Measurements from ENCODE around the gene FOXP1. TPM values are rescaled to one million over a fixed set of nuclear protein-coding genes. Genes with fewer than 3 reads are reported as not detected.

Gene FOXP1
- total and polyA plus RNA-seq, 9 of the 15 experiments (the other 6 are each of a cell fraction or from before 2014, with no cell fraction given), result 7.7 to 34.5 (median 13.7) TPM

DNA sequence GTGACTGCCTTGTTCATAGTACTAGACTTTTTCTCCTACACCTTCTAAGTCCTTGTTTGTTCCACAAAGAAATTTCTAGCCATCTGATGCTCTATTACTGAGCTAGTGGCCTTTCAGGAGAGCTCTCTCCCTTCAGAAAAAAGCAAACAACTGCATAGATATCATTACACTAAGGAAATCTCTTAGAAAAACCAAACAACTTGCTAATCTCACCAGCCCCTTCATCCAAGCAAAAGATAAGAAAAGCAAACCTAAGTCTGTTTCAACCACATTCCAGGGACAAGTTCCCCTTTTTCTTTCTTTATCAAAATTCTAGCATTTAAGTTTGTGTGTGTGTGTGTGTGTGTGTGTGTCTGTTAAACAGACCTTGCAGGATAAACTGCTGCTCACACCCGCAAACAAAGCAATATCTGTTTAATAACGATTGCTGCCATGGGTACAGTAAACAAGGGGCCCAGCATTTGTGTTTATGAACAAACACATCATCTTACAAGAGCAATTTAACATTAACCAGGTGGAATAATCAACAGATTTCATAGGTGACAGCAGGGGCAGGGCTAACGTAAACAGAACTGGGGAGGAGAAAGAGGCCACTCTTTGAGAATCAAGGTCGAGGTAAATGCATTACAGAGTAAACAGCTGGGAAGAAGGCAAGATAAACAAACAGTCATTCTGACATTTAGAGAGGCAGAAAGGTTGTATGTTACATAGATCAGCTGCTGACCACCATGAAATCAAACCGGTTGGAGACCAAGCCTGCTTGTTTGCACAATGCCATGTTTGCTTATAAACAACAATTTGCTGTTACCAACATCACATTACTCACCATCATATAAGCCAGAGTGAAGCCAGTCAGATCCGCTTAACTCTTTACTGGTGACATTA is 375.1 kb downstream of the FOXP1 start (continued):
- no peak for TF ChIP-seq ZNF184 (CRISPR knock-in tag; IDR thresholded peaks at IDR 0.05)
- TF ChIP-seq ATF1 (CRISPR knock-in tag; IDR thresholded peaks at IDR 0.05), result no peak
- TF ChIP-seq ATF1 (tag; IDR thresholded peaks at IDR 0.05), result no peak
- no peak for TF ChIP-seq PHF8 (IDR thresholded peaks at IDR 0.05; ENCODE audit: borderline replicate concordance, low read length)
- no peak for TF ChIP-seq ZBTB5 (IDR thresholded peaks at IDR 0.05)
- TF ChIP-seq FOSL1 (tag; conservative IDR thresholded peaks at IDR 0.05), result peak; percentile 44
- TF ChIP-seq CREB1 (IDR thresholded peaks at IDR 0.05), result no peak
- no peak for TF ChIP-seq CREB1 (CRISPR knock-in tag; IDR thresholded peaks at IDR 0.05)
- TF ChIP-seq, protein P1, sequence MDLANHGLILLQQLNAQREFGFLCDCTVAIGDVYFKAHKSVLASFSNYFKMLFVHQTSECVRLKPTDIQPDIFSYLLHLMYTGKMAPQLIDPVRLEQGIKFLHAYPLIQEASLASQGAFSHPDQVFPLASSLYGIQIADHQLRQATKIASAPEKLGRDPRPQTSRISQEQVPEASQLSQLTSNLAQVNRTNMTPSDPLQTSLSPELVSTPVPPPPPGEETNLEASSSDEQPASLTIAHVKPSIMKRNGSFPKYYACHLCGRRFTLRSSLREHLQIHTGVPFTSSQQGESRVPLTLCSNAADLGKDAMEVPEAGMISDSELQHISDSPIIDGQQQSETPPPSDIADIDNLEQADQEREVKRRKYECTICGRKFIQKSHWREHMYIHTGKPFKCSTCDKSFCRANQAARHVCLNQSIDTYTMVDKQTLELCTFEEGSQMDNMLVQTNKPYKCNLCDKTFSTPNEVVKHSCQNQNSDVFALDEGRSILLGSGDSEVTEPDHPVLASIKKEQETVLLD (IDR thresholded peaks at IDR 0.05), result no peak
- peak; percentile 92 for TF ChIP-seq CBFA2T3 (IDR thresholded peaks at IDR 0.05)
- TF ChIP-seq HIVEP1 (CRISPR knock-in tag; IDR thresholded peaks at IDR 0.05), result no peak
- no peak for TF ChIP-seq RBM25 (IDR thresholded peaks at IDR 0.05; ENCODE audit: low read depth, low read length, severe bottlenecking)
- TF ChIP-seq PHB2 (IDR thresholded peaks at IDR 0.05; ENCODE audit: low read depth), result no peak
- no peak for TF ChIP-seq KAT7 (CRISPR knock-in tag; IDR thresholded peaks at IDR 0.05; ENCODE audit: borderline replicate concordance)
- TF ChIP-seq ZNF507 (tag; conservative IDR thresholded peaks at IDR 0.05), result no peak
- TF ChIP-seq HMGN3 (IDR thresholded peaks at IDR 0.05; ENCODE audit: borderline replicate concordance, extremely low read depth, insufficient read length, low read depth, low read length), result no peak
- peak; percentile 78 for TF ChIP-seq TAL1 (IDR thresholded peaks at IDR 0.05)
- no peak for TF ChIP-seq ATF6 (CRISPR knock-in tag; IDR thresholded peaks at IDR 0.05)
- TF ChIP-seq ZNF316 (IDR thresholded peaks at IDR 0.05), result no peak
- TF ChIP-seq KHSRP (IDR thresholded peaks at IDR 0.05), result no peak
- TF ChIP-seq, protein P2, sequence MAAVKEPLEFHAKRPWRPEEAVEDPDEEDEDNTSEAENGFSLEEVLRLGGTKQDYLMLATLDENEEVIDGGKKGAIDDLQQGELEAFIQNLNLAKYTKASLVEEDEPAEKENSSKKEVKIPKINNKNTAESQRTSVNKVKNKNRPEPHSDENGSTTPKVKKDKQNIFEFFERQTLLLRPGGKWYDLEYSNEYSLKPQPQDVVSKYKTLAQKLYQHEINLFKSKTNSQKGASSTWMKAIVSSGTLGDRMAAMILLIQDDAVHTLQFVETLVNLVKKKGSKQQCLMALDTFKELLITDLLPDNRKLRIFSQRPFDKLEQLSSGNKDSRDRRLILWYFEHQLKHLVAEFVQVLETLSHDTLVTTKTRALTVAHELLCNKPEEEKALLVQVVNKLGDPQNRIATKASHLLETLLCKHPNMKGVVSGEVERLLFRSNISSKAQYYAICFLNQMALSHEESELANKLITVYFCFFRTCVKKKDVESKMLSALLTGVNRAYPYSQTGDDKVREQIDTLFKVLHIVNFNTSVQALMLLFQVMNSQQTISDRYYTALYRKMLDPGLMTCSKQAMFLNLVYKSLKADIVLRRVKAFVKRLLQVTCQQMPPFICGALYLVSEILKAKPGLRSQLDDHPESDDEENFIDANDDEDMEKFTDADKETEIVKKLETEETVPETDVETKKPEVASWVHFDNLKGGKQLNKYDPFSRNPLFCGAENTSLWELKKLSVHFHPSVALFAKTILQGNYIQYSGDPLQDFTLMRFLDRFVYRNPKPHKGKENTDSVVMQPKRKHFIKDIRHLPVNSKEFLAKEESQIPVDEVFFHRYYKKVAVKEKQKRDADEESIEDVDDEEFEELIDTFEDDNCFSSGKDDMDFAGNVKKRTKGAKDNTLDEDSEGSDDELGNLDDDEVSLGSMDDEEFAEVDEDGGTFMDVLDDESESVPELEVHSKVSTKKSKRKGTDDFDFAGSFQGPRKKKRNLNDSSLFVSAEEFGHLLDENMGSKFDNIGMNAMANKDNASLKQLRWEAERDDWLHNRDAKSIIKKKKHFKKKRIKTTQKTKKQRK (IDR thresholded peaks at IDR 0.05; ENCODE audit: borderline replicate concordance, low read depth, low read length), result no peak
